Testis (tissue), 2 donors: ENCODE results near the gene OXCT1.

Experiments
- CTCF ChIP-seq, 3 experiments: fragments of 450-650 bp in 2 of 3; fragments of 200-600 bp in 1 of 3; sonication (generic) in 1 of 3; IDR thresholded peaks; one replicate each; pipeline ENCODE4 v1.5.1; 2016 to 2019; ENCODE audit warnings: antibody characterized with exemption in 3 of 3, mild to moderate bottlenecking in 2 of 3, moderate library complexity in 1 of 3
- POLR2A ChIP-seq: fragments of 450-650 bp; IDR thresholded peaks from one replicate; pipeline ENCODE4 v1.6.1; 2017; ENCODE audit warnings: antibody characterized with exemption, mild to moderate bottlenecking, moderate library complexity

- no peak for TF ChIP-seq CTCF (IDR thresholded peaks at IDR 0.05)
- TF ChIP-seq POLR2A: no peak
Measured at GRCh38 chr5:41751867-41752266, 118.4 kb downstream of the OXCT1 start.
